T-helper 17 cell (primary cell): ENCODE measurements around the gene PRKCD. TPM values are rescaled to one million over a fixed set of nuclear protein-coding genes. Genes with fewer than 3 reads are reported as not detected.

Source experiments
- ATAC-seq: fragments of 150-1000 bp; cut with Tn5 transposase; 2 replicates; pipeline ENCODE4 v1.10.0; 2021; ENCODE audit warnings: mild to moderate bottlenecking, moderate library complexity
- DNase-seq, 3 donors: peaks; one replicate each; pipeline versions ENCODE4 v3.0.0 to v3.0.0-alpha.2; 2020 to 2021
- H3K9me3 ChIP-seq: one replicate; pipeline ENCODE4 v1.7.0; 2013; ENCODE audit warnings: low read length, mild to moderate bottlenecking; ENCODE audit not compliant: control insufficient read depth, poor library complexity, severe bottlenecking
- H3K27ac Mint-ChIP-seq: one replicate; pipeline ENCODE4 v1.8.0; 2022; ENCODE audit warnings: mild to moderate bottlenecking, moderate library complexity, mixed read lengths
- H3K27me3 Mint-ChIP-seq: one replicate; pipeline ENCODE4 v1.8.0; 2022; ENCODE audit warnings: mixed read lengths
- H3K36me3 Mint-ChIP-seq: one replicate; pipeline ENCODE4 v1.8.0; 2022; ENCODE audit warnings: low read depth, mixed read lengths
- H3K4me1 Mint-ChIP-seq: one replicate; pipeline ENCODE4 v1.8.0; 2022; ENCODE audit warnings: mild to moderate bottlenecking, mixed read lengths
- H3K4me3 Mint-ChIP-seq: one replicate; pipeline ENCODE4 v1.8.0; 2022; ENCODE audit warnings: mild to moderate bottlenecking, moderate library complexity, mixed read lengths
- total RNA-seq, 4 donors: library from RNA in 2 of 4; stranded (reverse) in 2 of 4; gene quantifications; one replicate each; pipeline ENCODE4 v1.2.3 and lab custom pipeline; 2022 to 2026

The PRKCD gene
- total RNA-seq, 2 donors from 2014 or later = 27.3 to 35.0 TPM

- H3K9me3 ChIP-seq = no peaks in the 10 kb centered on the region
- peaks cover 4% of the 10 kb centered on the region for H3K4me1 Mint-ChIP-seq
- no peak overlapping the region for H3K27ac Mint-ChIP-seq
- DNase-seq (no peak), ATAC-seq (no peak)
- H3K27me3 Mint-ChIP-seq = no peaks in the 10 kb centered on the region
- peaks cover 8% of the 10 kb centered on the region for H3K36me3 Mint-ChIP-seq
- no peak overlapping the region for H3K4me3 Mint-ChIP-seq
These were observed 26.4 kb downstream of the PRKCD start for GRCh38 chr3:53187430-53187829.

DNA sequence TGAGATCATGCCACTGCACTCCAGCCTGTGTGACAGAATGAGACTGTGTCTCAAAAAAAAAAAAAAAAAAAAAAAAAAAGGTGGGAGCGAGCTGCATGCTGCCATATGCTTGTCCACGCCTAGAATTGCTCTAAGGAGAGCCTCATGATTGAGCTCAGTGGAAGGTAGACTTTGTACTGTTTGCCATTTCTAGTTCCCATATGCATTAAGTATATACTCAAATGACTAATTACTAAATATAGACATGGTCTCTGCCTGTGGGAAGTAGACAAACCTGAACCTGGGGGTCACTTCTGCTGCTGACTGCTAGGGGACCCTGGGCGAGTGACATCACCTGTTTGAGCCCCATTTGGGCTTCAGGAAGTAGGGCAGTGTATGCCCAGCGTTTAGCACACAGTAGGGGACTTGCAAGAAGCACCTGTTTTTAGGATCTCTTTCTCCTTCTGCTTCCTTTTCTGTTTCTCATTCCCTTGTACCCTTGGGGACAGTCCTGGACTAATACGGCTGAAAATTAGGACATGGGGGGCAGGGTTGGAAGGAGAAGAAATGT is 27.2 kb downstream of the PRKCD start:
- ATAC-seq = no peak
- no peak for DNase-seq
- no peaks in the 10 kb centered on the region for H3K9me3 ChIP-seq
- peaks cover 4% of the 10 kb centered on the region for H3K4me1 Mint-ChIP-seq
- no peaks in the 10 kb centered on the region for H3K27me3 Mint-ChIP-seq
- peaks cover 8% of the 10 kb centered on the region for H3K36me3 Mint-ChIP-seq
- H3K27ac Mint-ChIP-seq = no peak overlapping the region
- no peak overlapping the region for H3K4me3 Mint-ChIP-seq

DNA sequence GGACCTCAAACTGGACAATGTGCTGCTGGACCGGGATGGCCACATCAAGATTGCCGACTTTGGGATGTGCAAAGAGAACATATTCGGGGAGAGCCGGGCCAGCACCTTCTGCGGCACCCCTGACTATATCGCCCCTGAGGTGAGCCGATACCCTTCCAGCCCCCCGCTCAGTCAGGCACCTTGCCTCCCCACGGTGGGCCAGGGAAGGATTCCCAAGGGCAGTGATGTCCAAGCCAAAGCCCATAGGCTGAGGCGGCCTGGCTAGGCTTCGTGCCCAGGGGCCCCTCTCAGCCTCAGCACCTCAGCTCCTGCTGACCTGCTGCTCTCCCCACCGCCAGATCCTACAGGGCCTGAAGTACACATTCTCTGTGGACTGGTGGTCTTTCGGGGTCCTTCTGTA is 27.7 kb downstream of the PRKCD start:
- ATAC-seq = no peak
- no peaks in the 10 kb centered on the region for H3K9me3 ChIP-seq
- H3K4me3 Mint-ChIP-seq = no peak overlapping the region
- no peak for DNase-seq
- no peak overlapping the region for H3K27ac Mint-ChIP-seq
- no peaks in the 10 kb centered on the region for H3K27me3 Mint-ChIP-seq
- peaks cover 4% of the 10 kb centered on the region for H3K4me1 Mint-ChIP-seq
- H3K36me3 Mint-ChIP-seq = peaks cover 8% of the 10 kb centered on the region

- ATAC-seq (no peak), DNase-seq (no peak)
- H3K27ac Mint-ChIP-seq = no peak overlapping the region
- no peak overlapping the region for H3K4me3 Mint-ChIP-seq
- H3K9me3 ChIP-seq = no peaks in the 10 kb centered on the region
- H3K27me3 Mint-ChIP-seq = no peaks in the 10 kb centered on the region
- H3K36me3 Mint-ChIP-seq = peaks cover 8% of the 10 kb centered on the region
- H3K4me1 Mint-ChIP-seq = peaks cover 4% of the 10 kb centered on the region
These were observed 28.3 kb downstream of the PRKCD start for GRCh38 chr3:53189276-53189675.

GRCh38 chr3:53190659-53191058 is 29.6 kb downstream of the PRKCD start:
- Mint-ChIP-seq H3K36me3 (peaks cover 6% of the 10 kb centered on the region), H3K27ac (no peak overlapping the region), H3K4me1 (peaks cover 7% of the 10 kb centered on the region), H3K27me3 (no peaks in the 10 kb centered on the region), H3K4me3 (no peak overlapping the region)
- ATAC-seq (no peak), DNase-seq (no peak)
- no peaks in the 10 kb centered on the region for H3K9me3 ChIP-seq

GRCh38 chr3:53191836-53192480 is 30.9 kb downstream of the PRKCD start:
- peaks cover 6% of the 10 kb centered on the region for H3K36me3 Mint-ChIP-seq
- H3K9me3 ChIP-seq = no peaks in the 10 kb centered on the region
- DNase-seq = no peak
- peaks cover 7% of the 10 kb centered on the region for H3K4me1 Mint-ChIP-seq
- no peak overlapping the region for H3K4me3 Mint-ChIP-seq
- no peaks in the 10 kb centered on the region for H3K27me3 Mint-ChIP-seq
- no peak for ATAC-seq
- no peak overlapping the region for H3K27ac Mint-ChIP-seq

GRCh38 chr3:53192608-53193007 is 31.6 kb downstream of the PRKCD start:
- Mint-ChIP-seq H3K27ac (peak overlapping the region; percentile 72), H3K4me1 (peaks cover 7% of the 10 kb centered on the region), H3K4me3 (no peak overlapping the region), H3K36me3 (peaks cover 6% of the 10 kb centered on the region), H3K27me3 (no peaks in the 10 kb centered on the region)
- DNase-seq (no peak), ATAC-seq (no peak)
- no peaks in the 10 kb centered on the region for H3K9me3 ChIP-seq

DNA sequence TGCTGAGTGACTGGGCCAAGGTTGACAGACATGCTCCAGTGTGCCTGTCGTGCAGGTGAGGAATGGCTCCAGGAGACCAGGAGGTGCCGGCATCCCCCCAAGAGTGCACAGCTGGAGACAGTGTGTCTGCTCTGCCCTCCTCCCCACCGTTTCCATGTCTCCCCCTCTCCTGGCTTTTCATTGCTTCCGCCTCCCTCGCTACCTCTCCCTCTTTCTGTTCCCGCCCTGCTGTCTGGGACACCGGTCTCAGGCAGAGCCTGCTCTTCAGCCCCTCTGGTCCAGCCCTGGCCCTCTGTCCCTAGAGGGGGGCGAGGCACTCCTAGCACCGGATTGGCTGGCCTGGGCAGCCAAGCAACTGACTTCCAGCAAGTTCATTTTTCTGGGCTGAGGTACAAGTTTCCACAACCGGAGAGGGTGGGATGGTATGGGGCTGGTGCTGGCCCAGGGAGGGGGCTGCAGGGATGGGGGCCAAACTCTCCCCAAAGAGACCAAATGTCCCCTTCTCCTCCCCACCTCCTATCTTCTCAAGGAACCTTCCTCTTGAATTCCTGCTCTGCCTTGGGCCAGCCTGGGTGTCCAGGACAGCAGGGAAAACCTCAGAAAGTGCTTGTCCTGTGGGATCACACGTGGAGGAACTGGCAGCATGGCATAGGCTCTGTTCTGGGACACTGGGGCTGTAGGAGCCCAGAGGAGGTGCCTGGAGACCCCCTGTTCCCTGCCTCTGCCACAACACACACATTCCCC is 32.6 kb downstream of the PRKCD start:
- H3K4me1 Mint-ChIP-seq = peaks cover 7% of the 10 kb centered on the region
- peaks cover 6% of the 10 kb centered on the region for H3K36me3 Mint-ChIP-seq
- H3K9me3 ChIP-seq = no peaks in the 10 kb centered on the region
- peak overlapping the region; percentile 72 for H3K27ac Mint-ChIP-seq
- H3K27me3 Mint-ChIP-seq = peaks cover 4% of the 10 kb centered on the region
- DNase-seq (no peak), ATAC-seq (no peak)
- H3K4me3 Mint-ChIP-seq = no peak overlapping the region

GRCh38 chr3:53194210-53195065 is 33.4 kb downstream of the PRKCD start:
- H3K4me3 Mint-ChIP-seq = no peak overlapping the region
- DNase-seq (no peak), ATAC-seq (no peak)
- H3K4me1 Mint-ChIP-seq = peaks cover 7% of the 10 kb centered on the region
- peak overlapping the region; percentile 56 for H3K27ac Mint-ChIP-seq
- peaks cover 6% of the 10 kb centered on the region for H3K36me3 Mint-ChIP-seq
- no peaks in the 10 kb centered on the region for H3K9me3 ChIP-seq
- H3K27me3 Mint-ChIP-seq = peaks cover 4% of the 10 kb centered on the region

GRCh38 chr3:53195066-53195450 is 34.0 kb downstream of the PRKCD start:
- ATAC-seq (no peak), DNase-seq (no peak)
- H3K27me3 Mint-ChIP-seq = peaks cover 4% of the 10 kb centered on the region
- H3K4me3 Mint-ChIP-seq = peak overlapping the region; percentile 66
- peak overlapping the region; percentile 56 for H3K27ac Mint-ChIP-seq
- H3K36me3 Mint-ChIP-seq = peaks cover 3% of the 10 kb centered on the region
- peaks cover 7% of the 10 kb centered on the region for H3K4me1 Mint-ChIP-seq
- no peaks in the 10 kb centered on the region for H3K9me3 ChIP-seq

- no peaks in the 10 kb centered on the region for H3K9me3 ChIP-seq
- peaks cover under 1% of the 10 kb centered on the region for H3K36me3 Mint-ChIP-seq
- ATAC-seq = peak; percentile 70
- peaks cover 7% of the 10 kb centered on the region for H3K27me3 Mint-ChIP-seq
- peak overlapping the region; percentile 66 for H3K4me3 Mint-ChIP-seq
- peak; percentile 41 to 53 (median 52) for DNase-seq
- peaks cover 7% of the 10 kb centered on the region for H3K4me1 Mint-ChIP-seq
- peak overlapping the region; percentile 56 for H3K27ac Mint-ChIP-seq
These were observed 34.9 kb downstream of the PRKCD start for GRCh38 chr3:53195602-53196574.
